ENCODE results near the gene MCFD2. TPM values are rescaled to one million over a fixed set of nuclear protein-coding genes. Genes with fewer than 3 reads are reported as not detected.

MCFD2 gene
- total RNA-seq, 1 donor from 2014 or later = 161 TPM

DNA sequence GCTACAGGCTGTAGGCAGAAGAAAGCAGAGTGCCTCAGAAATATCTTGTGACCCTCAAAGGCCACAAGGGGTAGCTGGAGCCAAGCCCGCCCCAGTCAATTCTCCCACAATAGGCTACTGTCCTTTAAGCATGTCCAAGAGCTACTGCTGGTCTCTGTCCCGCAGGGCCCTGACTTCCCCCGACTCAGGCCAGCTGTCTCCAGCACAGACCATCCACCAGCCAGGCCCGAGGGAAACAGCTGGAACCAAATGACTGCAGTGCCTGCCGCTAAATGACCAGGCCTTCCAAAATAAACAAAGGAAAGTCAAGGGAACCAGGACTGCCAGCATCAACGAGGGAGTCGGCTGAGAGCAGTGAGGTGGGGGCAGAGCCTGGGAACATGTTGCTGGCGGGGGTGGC, 36.7 kb downstream of the MCFD2 start:
- no peaks in the 10 kb centered on the region for H3K36me3 Mint-ChIP-seq (ENCODE audit: low read depth, unreplicated experiment)
- no peak overlapping the region for H3K4me3 Mint-ChIP-seq (ENCODE audit: unreplicated experiment)
- no peaks in the 10 kb centered on the region for H3K36me3 ChIP-seq (ENCODE audit: insufficient read depth, low read length)
- FAIRE-seq = no peak
- no peak overlapping the region for H3K4me2 ChIP-seq (ENCODE audit: low read length)
- H3K9ac ChIP-seq (ENCODE audit: low read length) = peak overlapping the region; percentile 39
- no peaks in the 10 kb centered on the region for H4K20me1 ChIP-seq (ENCODE audit: insufficient read depth, low read length)
- no peaks in the 10 kb centered on the region for H3K79me2 ChIP-seq (ENCODE audit: insufficient read depth, low read length)
- H3K4me1 ChIP-seq (ENCODE audit: insufficient read depth, low read length) = peaks cover 55% of the 10 kb centered on the region
- H3K27me3 Mint-ChIP-seq (ENCODE audit: low read depth, unreplicated experiment) = no peaks in the 10 kb centered on the region
- H3K4me1 Mint-ChIP-seq (ENCODE audit: low read depth, unreplicated experiment) = peaks cover 17% of the 10 kb centered on the region
- no peaks in the 10 kb centered on the region for H3K27me3 ChIP-seq (ENCODE audit: insufficient read depth, low read length)
- H3K9me3 Mint-ChIP-seq (ENCODE audit: unreplicated experiment) = peaks cover 3% of the 10 kb centered on the region
- peak overlapping the region; percentile 23 for H3K27ac ChIP-seq (ENCODE audit: low read depth, low read length)
- no peak overlapping the region for H3K4me3 ChIP-seq (ENCODE audit: insufficient read depth, low read depth, low read length)
- peak; percentile 61 for DNase-seq (ENCODE audit: low read depth)
- H3K9me3 ChIP-seq (ENCODE audit: insufficient read depth, low read depth, low read length) = no peaks in the 10 kb centered on the region
- peak overlapping the region; percentile 40 for H2AFZ ChIP-seq (ENCODE audit: low read depth, low read length)
- TF ChIP-seq, protein P1, sequence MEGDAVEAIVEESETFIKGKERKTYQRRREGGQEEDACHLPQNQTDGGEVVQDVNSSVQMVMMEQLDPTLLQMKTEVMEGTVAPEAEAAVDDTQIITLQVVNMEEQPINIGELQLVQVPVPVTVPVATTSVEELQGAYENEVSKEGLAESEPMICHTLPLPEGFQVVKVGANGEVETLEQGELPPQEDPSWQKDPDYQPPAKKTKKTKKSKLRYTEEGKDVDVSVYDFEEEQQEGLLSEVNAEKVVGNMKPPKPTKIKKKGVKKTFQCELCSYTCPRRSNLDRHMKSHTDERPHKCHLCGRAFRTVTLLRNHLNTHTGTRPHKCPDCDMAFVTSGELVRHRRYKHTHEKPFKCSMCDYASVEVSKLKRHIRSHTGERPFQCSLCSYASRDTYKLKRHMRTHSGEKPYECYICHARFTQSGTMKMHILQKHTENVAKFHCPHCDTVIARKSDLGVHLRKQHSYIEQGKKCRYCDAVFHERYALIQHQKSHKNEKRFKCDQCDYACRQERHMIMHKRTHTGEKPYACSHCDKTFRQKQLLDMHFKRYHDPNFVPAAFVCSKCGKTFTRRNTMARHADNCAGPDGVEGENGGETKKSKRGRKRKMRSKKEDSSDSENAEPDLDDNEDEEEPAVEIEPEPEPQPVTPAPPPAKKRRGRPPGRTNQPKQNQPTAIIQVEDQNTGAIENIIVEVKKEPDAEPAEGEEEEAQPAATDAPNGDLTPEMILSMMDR (IDR thresholded peaks at IDR 0.05; ENCODE audit: insufficient read depth, low read depth, low read length) = no peak
- TF ChIP-seq EZH2 (IDR thresholded peaks at IDR 0.05; ENCODE audit: insufficient read depth, low read length) = no peak
- H3K27ac Mint-ChIP-seq (ENCODE audit: unreplicated experiment) = no peak overlapping the region

DNA sequence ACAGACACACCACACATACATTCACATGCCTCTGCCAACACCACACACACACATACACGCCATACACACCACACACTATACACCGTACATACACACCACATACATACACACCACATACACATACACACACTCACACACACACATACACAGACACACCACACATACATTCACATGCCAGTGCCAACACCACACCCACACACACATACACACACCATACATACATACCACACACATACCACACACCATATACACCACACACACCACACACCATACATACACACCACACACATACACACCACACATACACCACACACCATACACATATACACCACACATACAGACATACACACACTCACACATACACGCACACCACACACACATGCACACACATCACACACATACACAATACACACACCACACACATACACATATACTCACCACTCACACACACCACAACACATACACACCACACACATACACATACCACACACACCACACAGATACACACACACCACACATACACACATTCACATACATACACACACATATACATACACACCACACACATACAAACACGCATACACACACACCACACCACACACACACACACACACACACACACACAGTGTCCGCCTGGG, 37.2 kb downstream of the MCFD2 start:
- no peak for TF ChIP-seq EZH2 (IDR thresholded peaks at IDR 0.05; ENCODE audit: insufficient read depth, low read length)
- TF ChIP-seq, protein P1 (IDR thresholded peaks at IDR 0.05; ENCODE audit: insufficient read depth, low read depth, low read length) = no peak
- no peaks in the 10 kb centered on the region for H3K36me3 ChIP-seq (ENCODE audit: insufficient read depth, low read length)
- peak overlapping the region; percentile 40 for H2AFZ ChIP-seq (ENCODE audit: low read depth, low read length)
- peaks cover 60% of the 10 kb centered on the region for H3K4me1 ChIP-seq (ENCODE audit: insufficient read depth, low read length)
- no peak overlapping the region for H3K4me3 Mint-ChIP-seq (ENCODE audit: unreplicated experiment)
- DNase-seq (ENCODE audit: low read depth) (no peak), FAIRE-seq (peak; percentile 17)
- peaks cover 3% of the 10 kb centered on the region for H3K9me3 Mint-ChIP-seq (ENCODE audit: unreplicated experiment)
- no peaks in the 10 kb centered on the region for H3K27me3 Mint-ChIP-seq (ENCODE audit: low read depth, unreplicated experiment)
- no peak overlapping the region for H3K4me2 ChIP-seq (ENCODE audit: low read length)
- no peaks in the 10 kb centered on the region for H3K36me3 Mint-ChIP-seq (ENCODE audit: low read depth, unreplicated experiment)
- H4K20me1 ChIP-seq (ENCODE audit: insufficient read depth, low read length) = no peaks in the 10 kb centered on the region
- H3K27me3 ChIP-seq (ENCODE audit: insufficient read depth, low read length) = no peaks in the 10 kb centered on the region
- no peak overlapping the region for H3K27ac Mint-ChIP-seq (ENCODE audit: unreplicated experiment)
- H3K9me3 ChIP-seq (ENCODE audit: insufficient read depth, low read depth, low read length) = no peaks in the 10 kb centered on the region
- peaks cover 22% of the 10 kb centered on the region for H3K4me1 Mint-ChIP-seq (ENCODE audit: low read depth, unreplicated experiment)
- no peaks in the 10 kb centered on the region for H3K79me2 ChIP-seq (ENCODE audit: insufficient read depth, low read length)
- H3K9ac ChIP-seq (ENCODE audit: low read length) = peak overlapping the region; percentile 39
- peak overlapping the region; percentile 23 for H3K27ac ChIP-seq (ENCODE audit: low read depth, low read length)
- no peak overlapping the region for H3K4me3 ChIP-seq (ENCODE audit: insufficient read depth, low read depth, low read length)

DNA sequence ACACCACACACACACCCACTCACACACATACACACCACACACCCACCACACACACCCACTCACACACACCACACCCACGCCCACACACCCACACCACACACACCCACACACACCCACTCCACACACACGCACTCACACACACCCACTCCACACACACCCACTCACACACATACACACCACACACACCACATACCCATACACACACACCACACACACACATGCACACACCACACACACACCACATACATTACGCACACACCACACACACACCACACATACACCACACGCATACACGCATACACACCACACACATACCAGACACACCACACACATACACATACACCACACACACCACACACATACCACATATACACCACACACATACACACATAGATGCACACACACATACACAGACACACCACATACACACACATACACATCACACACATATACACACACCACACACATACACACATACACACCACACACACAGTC, 37.9 kb downstream of the MCFD2 start:
- Mint-ChIP-seq H3K27ac (ENCODE audit: unreplicated experiment) (no peak overlapping the region), H3K9me3 (ENCODE audit: unreplicated experiment) (no peaks in the 10 kb centered on the region), H3K4me3 (ENCODE audit: unreplicated experiment) (no peak overlapping the region), H3K4me1 (ENCODE audit: low read depth, unreplicated experiment) (peaks cover 29% of the 10 kb centered on the region), H3K27me3 (ENCODE audit: low read depth, unreplicated experiment) (no peaks in the 10 kb centered on the region), H3K36me3 (ENCODE audit: low read depth, unreplicated experiment) (no peaks in the 10 kb centered on the region)
- H3K79me2 ChIP-seq (ENCODE audit: insufficient read depth, low read length) = no peaks in the 10 kb centered on the region
- TF ChIP-seq, protein P1 (IDR thresholded peaks at IDR 0.05; ENCODE audit: insufficient read depth, low read depth, low read length) = no peak
- TF ChIP-seq EZH2 (IDR thresholded peaks at IDR 0.05; ENCODE audit: insufficient read depth, low read length) = no peak
- H3K4me1 ChIP-seq (ENCODE audit: insufficient read depth, low read length) = peaks cover 62% of the 10 kb centered on the region
- H3K27me3 ChIP-seq (ENCODE audit: insufficient read depth, low read length) = no peaks in the 10 kb centered on the region
- no peaks in the 10 kb centered on the region for H3K36me3 ChIP-seq (ENCODE audit: insufficient read depth, low read length)
- H3K9me3 ChIP-seq (ENCODE audit: insufficient read depth, low read depth, low read length) = no peaks in the 10 kb centered on the region
- DNase-seq (ENCODE audit: low read depth) (no peak), FAIRE-seq (no peak)
- no peak overlapping the region for H3K4me3 ChIP-seq (ENCODE audit: insufficient read depth, low read depth, low read length)
- peak overlapping the region; percentile 32 for H3K27ac ChIP-seq (ENCODE audit: low read depth, low read length)
- H3K9ac ChIP-seq (ENCODE audit: low read length) = peak overlapping the region; percentile 39
- H3K4me2 ChIP-seq (ENCODE audit: low read length) = no peak overlapping the region
- no peaks in the 10 kb centered on the region for H4K20me1 ChIP-seq (ENCODE audit: insufficient read depth, low read length)
- no peak overlapping the region for H2AFZ ChIP-seq (ENCODE audit: low read depth, low read length)

Data from astrocyte (in vitro differentiated cells and primary cell).